Skin epidermis (tissue), 12 donors: Measurements from ENCODE around the gene PLS3.

Experiments
- H3K27ac ChIP-seq, 21 experiments: fragments of 200-600 bp; sonication (generic) in 11 of 21; one replicate each; pipeline ENCODE4 v1.5.0; 2020; ENCODE audit warnings: mild to moderate bottlenecking in 3 of 21, inconsistent platforms in 2 of 21, moderate library complexity in 2 of 21
- H3K4me3 ChIP-seq, 7 experiments: fragments of 200-600 bp; sonication (generic) in 2 of 7; one replicate each; pipeline ENCODE4 v1.5.0; 2020; ENCODE audit warnings: inconsistent platforms in 2 of 7, mild to moderate bottlenecking in 2 of 7, moderate library complexity in 1 of 7

The PLS3 gene

GRCh38 chrX:115563633-115564162 lies 2.7 kb downstream of the PLS3 start:
- H3K4me3 ChIP-seq, result no peak overlapping the region
- H3K27ac ChIP-seq, result peak overlapping the region in 2 of 21 experiments; percentile 20 to 91

GRCh38 chrX:115564243-115564642 lies 3.3 kb downstream of the PLS3 start:
- Histone ChIP-seq H3K27ac (no peak overlapping the region), H3K4me3 (no peak overlapping the region)

- no peak overlapping the region for H3K4me3 ChIP-seq
- H3K27ac ChIP-seq, result no peak overlapping the region
Observed at GRCh38 chrX:115565888-115566287, 4.9 kb downstream of the PLS3 start.

- H3K27ac ChIP-seq, result no peak overlapping the region
- H3K4me3 ChIP-seq, result no peak overlapping the region
Observed at GRCh38 chrX:115571712-115572111, 10.7 kb downstream of the PLS3 start.

- H3K27ac ChIP-seq, result no peak overlapping the region
- H3K4me3 ChIP-seq, result no peak overlapping the region
Observed at GRCh38 chrX:115573185-115573584, 12.2 kb downstream of the PLS3 start.

GRCh38 chrX:115576676-115577075 lies 15.7 kb downstream of the PLS3 start:
- Histone ChIP-seq H3K27ac (no peak overlapping the region), H3K4me3 (no peak overlapping the region)

GRCh38 chrX:115579327-115579726 lies 18.4 kb downstream of the PLS3 start:
- Histone ChIP-seq H3K27ac (no peak overlapping the region), H3K4me3 (no peak overlapping the region)

- Histone ChIP-seq H3K4me3 (no peak overlapping the region), H3K27ac (no peak overlapping the region)
Observed at GRCh38 chrX:115579786-115580294, 18.9 kb downstream of the PLS3 start.

- Histone ChIP-seq H3K27ac (peak overlapping the region in 6 of 21 experiments; percentile 18 to 61 (median 44)), H3K4me3 (no peak overlapping the region)
Observed at GRCh38 chrX:115581759-115582615, 21.0 kb downstream of the PLS3 start.

GRCh38 chrX:115582616-115583495 lies 21.9 kb downstream of the PLS3 start:
- peak overlapping the region in 8 of 21 experiments; percentile 16 to 61 (median 43) for H3K27ac ChIP-seq

GRCh38 chrX:115583496-115584004 lies 22.6 kb downstream of the PLS3 start:
- Histone ChIP-seq H3K4me3 (no peak overlapping the region), H3K27ac (peak overlapping the region in 12 of 21 experiments; percentile 0 to 61 (median 38))

More at GRCh38 chrX:115582616-115583495, 21.9 kb downstream of the PLS3 start:
- no peak overlapping the region for H3K4me3 ChIP-seq

GRCh38 chrX:115584696-115585095 lies 23.7 kb downstream of the PLS3 start:
- H3K27ac ChIP-seq, result peak overlapping the region in 5 of 21 experiments; percentile 0 to 61 (median 36)

GRCh38 chrX:115588179-115588578 lies 27.2 kb downstream of the PLS3 start:
- Histone ChIP-seq H3K27ac (peak overlapping the region in 1 of 21 experiments; percentile 44), H3K4me3 (no peak overlapping the region)

More at GRCh38 chrX:115584696-115585095, 23.7 kb downstream of the PLS3 start:
- H3K4me3 ChIP-seq, result no peak overlapping the region

- no peak overlapping the region for H3K4me3 ChIP-seq
- H3K27ac ChIP-seq, result peak overlapping the region in 8 of 21 experiments; percentile 6 to 82 (median 48)
Observed at GRCh38 chrX:115589419-115589818, 28.4 kb downstream of the PLS3 start.

- no peak overlapping the region for H3K4me3 ChIP-seq
- peak overlapping the region in 16 of 21 experiments; percentile 9 to 83 (median 54) for H3K27ac ChIP-seq
Observed at GRCh38 chrX:115591420-115591819, 30.4 kb downstream of the PLS3 start.

- H3K4me3 ChIP-seq, result no peak overlapping the region
Observed at GRCh38 chrX:115591856-115592842, 31.2 kb downstream of the PLS3 start.

GRCh38 chrX:115592997-115593734 lies 32.2 kb downstream of the PLS3 start:
- H3K4me3 ChIP-seq, result peak overlapping the region in 6 of 7 experiments; percentile 2 to 30 (median 15)
- peak overlapping the region in 19 of 21 experiments; percentile 19 to 83 (median 69) for H3K27ac ChIP-seq

More at GRCh38 chrX:115591856-115592842, 31.2 kb downstream of the PLS3 start:
- H3K27ac ChIP-seq, result peak overlapping the region in 19 of 21 experiments; percentile 10 to 83 (median 55)
